ENCODE results near the gene MEPE.
A peak's percentile ranks its signal among the peaks of the same experiment; 100 is the strongest.

The MEPE gene, protein sequence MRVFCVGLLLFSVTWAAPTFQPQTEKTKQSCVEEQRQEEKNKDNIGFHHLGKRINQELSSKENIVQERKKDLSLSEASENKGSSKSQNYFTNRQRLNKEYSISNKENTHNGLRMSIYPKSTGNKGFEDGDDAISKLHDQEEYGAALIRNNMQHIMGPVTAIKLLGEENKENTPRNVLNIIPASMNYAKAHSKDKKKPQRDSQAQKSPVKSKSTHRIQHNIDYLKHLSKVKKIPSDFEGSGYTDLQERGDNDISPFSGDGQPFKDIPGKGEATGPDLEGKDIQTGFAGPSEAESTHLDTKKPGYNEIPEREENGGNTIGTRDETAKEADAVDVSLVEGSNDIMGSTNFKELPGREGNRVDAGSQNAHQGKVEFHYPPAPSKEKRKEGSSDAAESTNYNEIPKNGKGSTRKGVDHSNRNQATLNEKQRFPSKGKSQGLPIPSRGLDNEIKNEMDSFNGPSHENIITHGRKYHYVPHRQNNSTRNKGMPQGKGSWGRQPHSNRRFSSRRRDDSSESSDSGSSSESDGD

DNA sequence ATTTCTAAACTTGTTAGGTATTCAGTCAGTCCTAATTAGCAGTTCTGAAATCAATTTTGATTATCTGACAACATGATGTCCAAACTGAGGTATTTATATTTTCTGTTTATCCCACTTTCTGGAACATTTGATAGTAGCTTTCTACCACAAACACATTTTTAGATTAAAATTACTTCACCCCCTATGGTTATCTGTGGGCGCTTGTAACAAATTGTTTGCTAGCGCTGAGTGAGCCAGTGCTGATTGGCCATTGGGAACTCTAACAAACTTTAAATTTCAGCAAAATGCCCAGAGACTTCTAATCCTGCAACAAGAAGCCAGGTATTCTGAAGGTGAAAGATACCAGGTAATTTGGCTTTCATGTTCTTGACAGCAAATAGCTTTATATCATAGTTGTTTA, at the start of gene MEPE:
MEPE (plus strand) TSS at position 301 of the 400 bp plus-strand sequence. CDS start 1,746 bp downstream, outside the sequence.
- DNase-seq = no peak

DNA sequence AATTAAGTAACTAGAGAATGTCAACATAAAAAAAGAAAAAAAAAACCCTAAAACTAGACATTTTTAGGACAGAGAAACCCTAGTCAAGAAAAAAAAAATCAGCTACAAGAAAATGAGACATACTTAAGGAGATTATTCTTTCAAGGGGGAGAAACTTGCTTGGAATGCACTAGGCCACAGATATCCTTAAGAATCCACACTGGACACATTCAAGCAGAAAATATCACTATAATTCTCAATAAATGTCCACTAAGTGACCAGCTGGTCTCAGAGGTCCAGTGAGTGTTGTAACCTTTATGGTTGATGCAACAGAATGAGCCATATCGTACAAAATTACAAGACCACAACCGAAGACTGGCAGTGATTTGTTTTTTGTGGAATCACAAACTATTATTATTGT, 49.0 kb upstream of the MEPE start:
- peak; percentile 56 for DNase-seq

DNA sequence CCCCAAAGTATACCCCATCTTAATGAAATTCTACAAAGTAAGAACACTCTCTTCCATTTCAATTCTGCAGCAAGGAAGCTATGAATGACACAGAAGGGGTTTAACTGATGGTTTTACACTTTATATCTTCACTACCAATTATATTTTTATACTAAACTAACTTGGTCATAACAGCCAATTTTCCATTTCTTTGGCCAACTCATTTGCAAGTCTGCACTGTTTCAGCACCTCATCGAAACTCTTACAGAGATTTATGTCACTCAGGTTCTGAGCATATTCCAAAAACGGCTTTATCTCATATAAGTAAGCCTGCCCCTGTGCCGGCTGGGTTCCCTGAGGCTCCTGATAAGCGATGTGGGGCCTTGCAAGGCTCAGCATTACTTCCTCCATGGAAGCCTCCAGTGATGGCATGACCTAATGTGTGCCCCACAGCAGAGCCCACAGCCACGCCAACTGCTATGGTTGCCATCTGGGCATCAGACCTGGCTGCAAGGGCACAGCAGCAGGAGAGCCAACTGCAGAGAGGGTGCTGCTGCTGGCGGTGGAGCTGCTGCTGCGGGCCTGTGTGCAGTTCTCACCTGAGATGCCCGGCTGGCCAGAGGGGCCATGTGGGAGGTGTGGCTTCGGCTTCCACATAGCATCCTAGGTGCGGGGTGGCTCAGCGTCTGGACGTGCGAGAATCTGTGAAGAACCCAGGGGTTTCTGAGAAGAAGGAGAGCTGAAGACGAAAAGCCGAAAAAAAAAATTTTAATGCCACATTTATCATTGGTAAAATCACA, 46.8 kb upstream of the MEPE start:
- DNase-seq = no peak

DNA sequence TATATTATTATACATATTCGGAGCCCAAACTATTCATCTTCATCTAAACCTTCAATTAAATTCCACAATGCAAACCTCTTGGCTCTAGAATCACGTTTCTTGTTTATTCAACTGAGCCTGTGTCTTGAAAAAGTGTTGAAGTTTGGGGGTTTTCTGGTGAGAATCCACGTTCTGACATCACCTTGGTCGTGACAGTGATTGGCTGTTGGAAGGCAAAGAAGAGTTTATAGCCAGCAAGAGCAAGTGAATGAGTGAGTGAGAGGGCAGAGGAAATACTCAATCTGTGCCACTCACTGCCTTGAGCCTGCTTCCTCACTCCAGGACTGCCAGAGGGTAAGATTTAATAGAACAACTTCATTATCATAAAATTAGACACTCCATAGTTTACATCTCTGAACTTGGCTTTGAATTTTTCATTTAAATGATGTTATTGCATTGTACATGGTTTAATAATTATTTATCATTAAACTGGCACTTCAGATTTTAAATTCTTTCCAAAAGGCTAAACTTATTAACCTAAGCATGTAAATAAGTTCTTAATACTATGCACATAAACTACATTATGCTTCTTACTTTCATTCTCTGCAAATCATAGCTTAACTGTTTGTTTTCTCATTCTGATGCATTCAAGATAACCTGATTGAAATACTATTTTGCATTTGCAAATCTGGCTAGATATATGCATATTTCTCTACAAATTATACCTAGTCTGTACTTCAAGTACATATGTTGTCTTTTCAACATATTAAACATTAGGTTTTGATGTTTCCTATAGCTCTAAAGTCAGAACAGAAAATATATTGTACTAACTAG, 33.3 kb upstream of the MEPE start, which contains the start of gene IBSP:
IBSP (plus strand) TSS at position 254 of the 813 bp plus-strand sequence. CDS start 2,808 bp downstream, outside the sequence.
- no peak for DNase-seq

DNA sequence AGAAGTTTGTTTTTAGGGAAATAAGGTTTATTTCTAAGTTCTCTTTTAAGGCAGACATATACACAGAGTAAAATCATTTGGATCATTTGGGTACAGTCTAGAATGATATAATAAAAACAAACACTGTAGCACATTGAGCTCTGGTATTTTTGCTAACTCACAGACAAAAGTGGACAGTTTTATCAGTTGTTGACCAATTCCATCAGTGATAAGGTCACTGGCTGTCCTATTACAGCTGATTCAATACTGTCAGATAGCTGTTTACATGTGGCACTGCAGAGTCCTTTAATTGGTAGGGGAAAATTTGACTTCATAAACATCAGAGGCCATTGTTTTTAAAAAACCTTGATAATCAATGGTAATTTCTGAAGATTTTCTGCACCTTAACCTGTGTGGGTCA, 29.9 kb upstream of the MEPE start:
- DNase-seq = no peak

DNA sequence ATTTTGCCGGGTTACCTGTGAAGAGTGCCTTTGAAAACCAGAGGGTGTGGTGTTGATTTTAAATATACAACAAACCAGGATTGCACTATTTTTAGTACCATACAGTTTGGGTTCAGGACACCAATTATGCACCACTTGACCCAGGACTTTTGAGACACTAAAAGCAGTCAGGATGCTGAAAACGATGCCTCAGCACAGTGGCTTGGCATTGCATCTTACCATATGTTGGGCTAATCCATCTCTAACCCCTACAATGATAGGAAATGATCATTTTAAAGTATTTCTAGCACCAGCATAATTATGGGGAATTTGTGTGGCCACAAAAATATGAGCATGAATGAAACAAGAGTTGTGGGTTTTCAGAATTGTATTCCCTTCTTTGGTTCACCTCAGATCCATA, 29.3 kb upstream of the MEPE start:
- no peak for DNase-seq

- DNase-seq = no peak
Measured at GRCh38 chr4:87804871-87805270, 27.9 kb upstream of the MEPE start.

- peak; percentile 56 for DNase-seq
Measured at GRCh38 chr4:87805971-87806370, 26.8 kb upstream of the MEPE start.

GRCh38 chr4:87806520-87806919, 26.2 kb upstream of the MEPE start:
- peak; percentile 74 for DNase-seq

GRCh38 chr4:87807402-87807801, 25.4 kb upstream of the MEPE start:
- peak; percentile 12 for DNase-seq

DNA sequence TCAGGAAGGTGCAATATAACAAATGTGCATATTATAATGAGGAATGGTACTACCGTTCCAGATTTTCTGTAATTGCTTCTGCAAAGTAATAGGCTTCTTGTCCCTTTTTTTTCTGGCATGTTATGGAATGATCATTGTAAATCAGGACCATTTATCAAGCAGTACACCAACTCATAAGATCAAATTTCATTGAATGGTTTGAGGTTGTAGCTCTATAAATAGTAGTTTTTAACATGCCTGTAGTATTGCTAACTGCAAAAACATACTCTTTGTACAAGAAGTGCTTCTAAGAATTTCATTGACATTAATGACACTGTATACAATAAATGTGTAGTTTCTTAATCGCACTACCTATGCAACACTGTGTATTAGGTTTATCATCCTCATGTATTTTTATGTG, 20.8 kb upstream of the MEPE start:
- DNase-seq = peak; percentile 50

DNA sequence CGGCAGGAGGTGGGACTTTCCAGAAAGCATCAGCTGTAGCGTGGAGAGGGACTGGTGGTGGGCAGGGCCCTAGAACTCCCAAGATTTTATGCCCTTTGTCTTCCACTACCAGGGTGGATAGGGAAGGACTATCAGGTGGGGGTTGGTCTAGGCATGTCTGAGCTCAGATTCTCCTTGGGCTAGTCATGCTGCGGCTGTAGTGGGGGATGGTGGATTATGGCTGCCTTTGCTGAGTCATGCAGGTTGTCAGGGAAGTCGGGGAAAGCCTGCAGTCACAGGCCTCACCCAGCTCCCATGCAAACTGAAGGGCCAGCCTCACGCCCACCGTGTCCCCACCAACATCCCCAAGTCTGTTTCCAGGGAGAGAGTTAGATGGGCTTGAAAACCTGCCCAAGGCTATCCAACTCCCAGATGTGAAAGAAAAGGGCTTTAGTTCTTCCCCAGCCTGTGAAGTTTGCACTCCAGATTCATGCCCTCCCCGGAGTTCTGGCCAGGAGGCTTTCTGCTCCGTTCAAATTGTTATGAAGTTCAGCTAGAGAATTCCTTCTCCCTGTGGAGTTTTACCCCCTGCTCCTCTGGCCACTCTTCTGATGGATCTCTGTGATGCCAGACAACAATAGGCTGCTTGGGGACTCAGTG, 13.4 kb upstream of the MEPE start:
- DNase-seq = peak; percentile 97

DNA sequence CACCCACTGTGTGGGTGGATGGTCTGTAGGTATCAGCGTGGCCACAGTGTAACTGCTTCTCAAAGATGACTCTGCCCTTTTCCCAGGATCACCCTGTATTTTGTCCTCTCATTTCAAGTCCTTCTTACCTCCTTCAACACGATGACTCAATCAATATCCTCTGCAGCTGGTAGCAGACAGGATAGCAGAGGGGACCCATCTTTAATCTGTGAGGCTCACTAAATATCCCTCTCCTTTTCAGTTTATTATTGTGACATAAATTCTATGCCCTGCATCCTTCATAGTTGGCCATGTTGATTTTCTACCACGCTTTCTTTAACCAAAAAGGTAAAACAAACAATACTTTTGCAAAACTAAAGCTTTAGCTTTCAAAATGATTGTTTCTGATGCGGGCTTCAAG, 9.6 kb upstream of the MEPE start:
- DNase-seq = no peak

DNA sequence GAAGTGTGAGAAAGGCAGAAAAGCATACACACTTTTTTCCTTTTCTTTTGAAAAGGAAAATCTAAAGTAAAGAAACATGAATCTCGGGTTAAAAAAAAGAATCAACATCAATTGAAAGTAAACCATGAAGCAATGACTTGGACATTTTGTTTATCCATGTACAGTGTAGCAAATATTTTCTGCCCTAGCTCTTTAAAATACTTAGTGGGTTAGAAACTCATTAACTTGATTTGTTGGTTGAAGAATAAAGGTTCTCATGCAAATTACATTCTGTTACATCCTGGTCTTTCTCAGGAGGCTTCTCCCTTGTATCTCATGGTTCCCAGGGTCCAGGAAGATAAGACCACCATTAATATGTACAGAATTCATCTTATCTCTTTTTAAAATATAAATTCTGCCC, 9.0 kb upstream of the MEPE start:
- DNase-seq = no peak

GRCh38 chr4:87824352-87824751, 8.4 kb upstream of the MEPE start:
- no peak for DNase-seq

- no peak for DNase-seq
Measured at GRCh38 chr4:87834401-87834800, 1.6 kb downstream of the MEPE start.

DNA sequence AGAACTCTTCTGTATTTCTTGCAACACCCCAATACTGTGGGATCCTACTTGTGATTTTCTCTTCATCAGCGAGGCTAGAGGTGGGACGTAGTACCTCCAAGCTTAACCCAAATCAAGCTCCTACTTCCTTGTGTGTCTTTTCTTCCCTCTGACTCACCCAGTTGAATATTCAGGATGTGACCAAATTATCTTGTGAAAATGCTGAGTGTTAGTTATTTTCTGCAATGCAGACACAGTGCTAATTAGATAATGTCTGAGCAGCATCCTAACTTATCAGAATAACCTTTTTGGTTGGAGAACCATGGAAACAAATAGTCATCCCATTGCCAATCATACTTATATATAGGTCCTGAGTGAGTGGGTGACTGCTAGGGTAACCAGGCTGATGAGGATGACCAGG, 2.4 kb downstream of the MEPE start:
- no peak for DNase-seq

- DNase-seq = no peak
Measured at GRCh38 chr4:87835743-87836142, 3.0 kb downstream of the MEPE start.

GRCh38 chr4:87838205-87838604, 5.4 kb downstream of the MEPE start:
- DNase-seq = no peak

GRCh38 chr4:87838890-87839591, 6.3 kb downstream of the MEPE start:
- peak; percentile 49 for DNase-seq

DNA sequence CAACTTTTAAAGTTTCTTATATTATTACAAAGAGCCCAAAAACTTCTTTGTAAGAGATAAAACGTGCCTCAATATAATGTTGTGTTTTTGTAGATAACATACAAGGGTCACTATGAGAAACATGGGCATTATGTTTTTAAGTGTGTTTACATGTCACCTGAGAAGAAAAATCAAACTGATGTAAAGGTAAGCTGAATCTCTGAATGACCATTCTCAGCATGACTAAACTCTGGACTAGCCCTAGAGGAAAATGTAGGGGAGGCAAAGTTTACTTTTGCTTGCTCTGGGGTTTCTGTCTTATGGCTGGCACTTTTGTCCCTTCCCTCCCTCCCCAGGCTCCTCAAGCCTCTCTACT, 6.8 kb downstream of the MEPE start:
- DNase-seq = no peak

- no peak for DNase-seq
Measured at GRCh38 chr4:87840149-87840548, 7.4 kb downstream of the MEPE start.
